SK-N-SH treated with all-trans-retinoic acid at 6 μM for 48 hours (cell line): ENCODE data around the gene AIF1L.

ENCODE experiments used
- CREB5 ChIP-seq: fragments of 250-450 bp; sonication (Bioruptor Pico); IDR thresholded peaks from 2 replicates; pipeline ENCODE4 v1.5.1; 2020; ENCODE audit warnings: low read depth, mild to moderate bottlenecking, moderate library complexity
- PATZ1 ChIP-seq: fragments of 250-450 bp; sonication (Bioruptor Pico); IDR thresholded peaks from 2 replicates; pipeline ENCODE4 v1.8.0; 2020; ENCODE audit warnings: mild to moderate bottlenecking, moderate library complexity, borderline replicate concordance
- RARB ChIP-seq: fragments of 250-450 bp; sonication (Bioruptor Pico); IDR thresholded peaks from 2 replicates; pipeline ENCODE4 v1.8.0; 2021; ENCODE audit warnings: mild to moderate bottlenecking, moderate library complexity
- SNAI2 ChIP-seq: fragments of 250-450 bp; sonication (Bioruptor Pico); IDR thresholded peaks from 2 replicates; pipeline ENCODE4 v1.5.0; 2020; ENCODE audit warnings: mild to moderate bottlenecking, moderate library complexity
- ZNF565 ChIP-seq: fragments of 450-650 bp; formaldehyde crosslinking; conservative IDR thresholded peaks from 2 replicates; pipeline ENCODE4 v1.5.0; 2020; ENCODE audit warnings: low read depth, mild to moderate bottlenecking, moderate library complexity

GRCh38 chr9:131095666-131096268 lies 564 bp upstream of the AIF1L start:
- TF ChIP-seq CREB5 (no peak), PATZ1 (no peak), RARB (CRISPR knock-in tag) (no peak), SNAI2 (CRISPR knock-in tag) (no peak), ZNF565 (CRISPR knock-in tag) (no peak)
